ENCODE data around the gene HDAC11. TPM values are rescaled to one million over a fixed set of nuclear protein-coding genes. Genes with fewer than 3 reads are reported as not detected.

HDAC11 gene
- total and polyA plus RNA-seq, 2 of the 13 experiments (the other 11 are each of a cell fraction or from before 2014, with no cell fraction given): 13.7 to 33.1 TPM

DNA sequence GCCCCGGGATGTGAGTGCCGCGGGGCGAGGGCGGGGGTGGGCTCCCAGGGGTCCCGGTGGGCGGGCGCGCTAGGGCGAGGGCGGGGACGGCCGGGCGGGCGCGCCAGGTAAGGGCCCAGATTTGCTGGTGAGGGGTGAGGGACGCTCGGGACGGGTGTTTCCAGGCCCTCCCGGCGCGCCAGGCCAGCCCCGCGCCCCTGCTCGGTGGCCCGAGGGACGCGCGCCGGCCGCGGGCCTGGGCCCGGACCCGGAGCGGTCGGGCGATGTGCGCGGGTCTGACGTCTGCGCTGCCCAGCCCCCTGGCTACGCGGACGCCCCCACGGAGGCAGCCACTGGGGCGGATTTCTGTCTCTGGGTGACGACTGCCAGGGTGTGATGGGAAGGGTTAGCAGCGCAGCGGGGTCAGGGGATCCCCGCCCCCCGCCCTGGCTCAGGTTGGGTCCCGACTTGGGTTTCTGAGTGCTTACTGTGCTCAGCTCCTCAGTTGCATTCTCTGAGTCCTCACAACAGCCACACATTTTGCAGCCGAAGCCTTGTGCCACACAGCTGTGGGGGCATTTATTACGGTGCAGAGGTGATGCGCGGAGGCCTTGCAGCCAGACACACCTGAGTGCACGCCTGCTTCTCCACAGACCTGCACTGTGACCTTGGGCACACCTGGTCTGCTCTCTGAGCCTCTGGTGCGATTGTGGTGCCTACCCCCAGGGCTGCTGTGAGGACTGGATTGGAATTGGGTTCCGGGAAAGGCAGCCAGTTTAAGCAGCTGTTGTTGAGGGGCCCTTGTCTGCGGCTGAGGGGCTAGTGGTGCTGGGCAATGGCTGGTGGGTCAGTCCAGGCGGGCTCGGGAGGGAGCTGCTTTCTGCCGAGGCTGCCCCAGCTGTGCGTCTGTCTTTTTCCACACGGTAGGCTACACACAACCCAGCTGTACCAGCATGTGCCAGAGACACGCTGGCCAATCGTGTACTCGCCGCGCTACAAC lies 523 bp downstream of the HDAC11 start:
- Histone ChIP-seq H3K27ac (ENCODE audit: extremely low read length, insufficient read depth, low read length) (no peak overlapping the region), H3K9me3 (ENCODE audit: low read length) (no peaks in the 10 kb centered on the region), H2AFZ (ENCODE audit: low read length) (no peak overlapping the region), H3K36me3 (replicated peaks in 1 of 2; ENCODE audit: control insufficient read depth in 1 of 2, insufficient read depth in 2 of 2, low read length in 2 of 2) (no peaks in the 10 kb centered on the region; a peak in 1 of 5 replicates), H3K27me3 (ENCODE audit: control insufficient read depth in 1 of 2, insufficient read depth in 2 of 2, low read length in 2 of 2) (no peaks in the 10 kb centered on the region; a peak in 1 of 5 replicates), H3K4me3 (replicated peaks in 1 of 3; ENCODE audit: insufficient read depth in 1 of 3, low read depth in 2 of 3, low read length in 3 of 3) (peak overlapping the region; percentile 75 to 86 (median 77)), H3K4me1 (ENCODE audit: insufficient read depth, low read length) (peaks cover 86% of the 10 kb centered on the region), H3K9ac (ENCODE audit: insufficient read depth, low read depth, low read length) (peak overlapping the region; percentile 69), H4K20me1 (ENCODE audit: insufficient read depth, low read length) (no peaks in the 10 kb centered on the region), H3K4me2 (ENCODE audit: low read depth, low read length) (peak overlapping the region; percentile 90), H3K79me2 (ENCODE audit: insufficient read depth, low read length) (peaks cover 8% of the 10 kb centered on the region)
- BruUV-seq (replicated peaks): TSS peak; percentile 60
- 82% methylated on average over 9 of the region's 70 CpGs for WGBS (ENCODE audit: low lambda C conversion rate)
- ChIA-PET CTCF (ENCODE audit: low intra/inter-chr PET ratio, low total read pairs) (interaction anchor here (1.4 kb wide), 1 partner anchor 19 kb away, joined by 7 read pairs; no protein-coding TSS in a partner anchor), POLR2A (interaction anchor here (0.7 to 2.6 kb wide), 11 partner anchors 7 to 1171 kb away, joined by 3 to 25 read pairs (median 4); partner anchors contain the start of gene CCDC174)
- FAIRE-seq: no peak
- intact Hi-C loops (cut with micrococcal nuclease; ENCODE audit: unreplicated experiment) (no loop called here), in situ Hi-C loops (cut with HindIII; ENCODE audit: extremely low pct_ligation_motif_present, low pct_unique_long_range_greater_than_20kb) (no loop called here)
- ATAC-seq: peak; percentile 19
- no peak for DNase-seq (ENCODE audit: low spot score)
- TF ChIP-seq, protein P1, sequence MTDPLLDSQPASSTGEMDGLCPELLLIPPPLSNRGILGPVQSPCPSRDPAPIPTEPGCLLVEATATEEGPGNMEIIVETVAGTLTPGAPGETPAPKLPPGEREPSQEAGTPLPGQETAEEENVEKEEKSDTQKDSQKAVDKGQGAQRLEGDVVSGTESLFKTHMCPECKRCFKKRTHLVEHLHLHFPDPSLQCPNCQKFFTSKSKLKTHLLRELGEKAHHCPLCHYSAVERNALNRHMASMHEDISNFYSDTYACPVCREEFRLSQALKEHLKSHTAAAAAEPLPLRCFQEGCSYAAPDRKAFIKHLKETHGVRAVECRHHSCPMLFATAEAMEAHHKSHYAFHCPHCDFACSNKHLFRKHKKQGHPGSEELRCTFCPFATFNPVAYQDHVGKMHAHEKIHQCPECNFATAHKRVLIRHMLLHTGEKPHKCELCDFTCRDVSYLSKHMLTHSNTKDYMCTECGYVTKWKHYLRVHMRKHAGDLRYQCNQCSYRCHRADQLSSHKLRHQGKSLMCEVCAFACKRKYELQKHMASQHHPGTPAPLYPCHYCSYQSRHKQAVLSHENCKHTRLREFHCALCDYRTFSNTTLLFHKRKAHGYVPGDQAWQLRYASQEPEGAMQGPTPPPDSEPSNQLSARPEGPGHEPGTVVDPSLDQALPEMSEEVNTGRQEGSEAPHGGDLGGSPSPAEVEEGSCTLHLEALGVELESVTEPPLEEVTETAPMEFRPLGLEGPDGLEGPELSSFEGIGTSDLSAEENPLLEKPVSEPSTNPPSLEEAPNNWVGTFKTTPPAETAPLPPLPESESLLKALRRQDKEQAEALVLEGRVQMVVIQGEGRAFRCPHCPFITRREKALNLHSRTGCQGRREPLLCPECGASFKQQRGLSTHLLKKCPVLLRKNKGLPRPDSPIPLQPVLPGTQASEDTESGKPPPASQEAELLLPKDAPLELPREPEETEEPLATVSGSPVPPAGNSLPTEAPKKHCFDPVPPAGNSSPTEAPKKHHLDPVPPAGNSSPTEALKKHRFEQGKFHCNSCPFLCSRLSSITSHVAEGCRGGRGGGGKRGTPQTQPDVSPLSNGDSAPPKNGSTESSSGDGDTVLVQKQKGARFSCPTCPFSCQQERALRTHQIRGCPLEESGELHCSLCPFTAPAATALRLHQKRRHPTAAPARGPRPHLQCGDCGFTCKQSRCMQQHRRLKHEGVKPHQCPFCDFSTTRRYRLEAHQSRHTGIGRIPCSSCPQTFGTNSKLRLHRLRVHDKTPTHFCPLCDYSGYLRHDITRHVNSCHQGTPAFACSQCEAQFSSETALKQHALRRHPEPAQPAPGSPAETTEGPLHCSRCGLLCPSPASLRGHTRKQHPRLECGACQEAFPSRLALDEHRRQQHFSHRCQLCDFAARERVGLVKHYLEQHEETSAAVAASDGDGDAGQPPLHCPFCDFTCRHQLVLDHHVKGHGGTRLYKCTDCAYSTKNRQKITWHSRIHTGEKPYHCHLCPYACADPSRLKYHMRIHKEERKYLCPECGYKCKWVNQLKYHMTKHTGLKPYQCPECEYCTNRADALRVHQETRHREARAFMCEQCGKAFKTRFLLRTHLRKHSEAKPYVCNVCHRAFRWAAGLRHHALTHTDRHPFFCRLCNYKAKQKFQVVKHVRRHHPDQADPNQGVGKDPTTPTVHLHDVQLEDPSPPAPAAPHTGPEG (CRISPR knock-in tag; IDR thresholded peaks at IDR 0.05): peak; percentile 94
- TF ChIP-seq ZNF230 (CRISPR knock-in tag; IDR thresholded peaks at IDR 0.05): no peak
- TF ChIP-seq, protein P2, sequence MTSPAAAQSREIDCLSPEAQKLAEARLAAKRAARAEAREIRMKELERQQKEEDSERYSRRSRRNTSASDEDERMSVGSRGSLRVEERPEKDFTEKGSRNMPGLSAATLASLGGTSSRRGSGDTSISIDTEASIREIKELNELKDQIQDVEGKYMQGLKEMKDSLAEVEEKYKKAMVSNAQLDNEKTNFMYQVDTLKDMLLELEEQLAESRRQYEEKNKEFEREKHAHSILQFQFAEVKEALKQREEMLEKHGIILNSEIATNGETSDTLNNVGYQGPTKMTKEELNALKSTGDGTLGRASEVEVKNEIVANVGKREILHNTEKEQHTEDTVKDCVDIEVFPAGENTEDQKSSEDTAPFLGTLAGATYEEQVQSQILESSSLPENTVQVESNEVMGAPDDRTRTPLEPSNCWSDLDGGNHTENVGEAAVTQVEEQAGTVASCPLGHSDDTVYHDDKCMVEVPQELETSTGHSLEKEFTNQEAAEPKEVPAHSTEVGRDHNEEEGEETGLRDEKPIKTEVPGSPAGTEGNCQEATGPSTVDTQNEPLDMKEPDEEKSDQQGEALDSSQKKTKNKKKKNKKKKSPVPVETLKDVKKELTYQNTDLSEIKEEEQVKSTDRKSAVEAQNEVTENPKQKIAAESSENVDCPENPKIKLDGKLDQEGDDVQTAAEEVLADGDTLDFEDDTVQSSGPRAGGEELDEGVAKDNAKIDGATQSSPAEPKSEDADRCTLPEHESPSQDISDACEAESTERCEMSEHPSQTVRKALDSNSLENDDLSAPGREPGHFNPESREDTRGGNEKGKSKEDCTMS (CRISPR knock-in tag; conservative IDR thresholded peaks at IDR 0.05): no peak
- TF ChIP-seq, protein P3, sequence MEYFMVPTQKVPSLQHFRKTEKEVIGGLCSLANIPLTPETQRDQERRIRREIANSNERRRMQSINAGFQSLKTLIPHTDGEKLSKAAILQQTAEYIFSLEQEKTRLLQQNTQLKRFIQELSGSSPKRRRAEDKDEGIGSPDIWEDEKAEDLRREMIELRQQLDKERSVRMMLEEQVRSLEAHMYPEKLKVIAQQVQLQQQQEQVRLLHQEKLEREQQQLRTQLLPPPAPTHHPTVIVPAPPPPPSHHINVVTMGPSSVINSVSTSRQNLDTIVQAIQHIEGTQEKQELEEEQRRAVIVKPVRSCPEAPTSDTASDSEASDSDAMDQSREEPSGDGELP (IDR thresholded peaks at IDR 0.05; ENCODE audit: borderline replicate concordance, low read depth): 0 out of 2 replicates have a peak, but pooled peaks have one; percentile 5
- 0 out of 2 replicates have a peak, but pooled peaks have one; percentile 18 for TF ChIP-seq ZFP36L1 (CRISPR knock-in tag; IDR thresholded peaks at IDR 0.05)
- no peak for TF ChIP-seq NONO (IDR thresholded peaks at IDR 0.05)
- 0 out of 2 replicates have a peak, but pooled peaks have one; percentile 52 for TF ChIP-seq NONO (CRISPR knock-in tag; conservative IDR thresholded peaks at IDR 0.05)
- peak; percentile 51; the same call in 1 of the 2 replicates for TF ChIP-seq ZNF563 (CRISPR knock-in tag; IDR thresholded peaks at IDR 0.05)
- peak; percentile 74; the same call in 1 of the 2 replicates for TF ChIP-seq ZNF451 (CRISPR knock-in tag; IDR thresholded peaks at IDR 0.05)
- no peak for TF ChIP-seq MTA3 (CRISPR knock-in tag; IDR thresholded peaks at IDR 0.05)
- TF ChIP-seq ZBTB38 (CRISPR knock-in tag; IDR thresholded peaks at IDR 0.05): peak; percentile 36; the same call in 1 of the 2 replicates
- TF ChIP-seq ZFY (CRISPR knock-in tag; IDR thresholded peaks at IDR 0.05): peak; percentile 67
- TF ChIP-seq ZFX (CRISPR knock-in tag; IDR thresholded peaks at IDR 0.05; ENCODE audit: low read depth): peak; percentile 33; the same call in 1 of the 2 replicates

Data from HepG2 (cell line).